HG02981 (cell line): ENCODE measurements around the gene TRIP4.

ENCODE experiments used
- ATAC-seq: cut with Tn5 transposase; IDR thresholded peaks from one replicate; pipeline ENCODE4 v1.9.1; 2021; ENCODE audit warnings: mild to moderate bottlenecking, moderate library complexity; ENCODE audit not compliant: unreplicated experiment

TRIP4 gene

DNA sequence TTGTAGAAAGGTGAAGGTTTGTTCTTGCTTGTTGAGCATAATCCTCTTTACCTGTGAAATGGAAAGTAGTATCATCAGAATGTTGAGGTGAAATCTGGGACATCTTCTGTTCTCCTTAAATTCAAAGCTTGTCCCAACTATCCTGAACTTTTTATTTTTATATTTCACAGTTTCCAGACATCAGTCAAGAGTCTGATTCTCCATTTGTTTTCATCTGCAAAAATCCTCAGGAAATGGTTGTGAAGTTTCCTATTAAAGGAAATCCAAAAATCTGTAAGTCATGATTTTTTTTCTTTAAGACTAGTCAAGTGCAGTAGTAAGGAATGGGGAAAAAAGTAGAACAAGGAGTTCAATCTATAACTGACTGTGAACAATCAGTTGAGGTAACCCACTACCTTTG lies 57.2 kb downstream of the TRIP4 start:
- no peak for ATAC-seq

GRCh38 chr15:64447536-64448315 lies 60.1 kb downstream of the TRIP4 start:
- ATAC-seq: no peak

- no peak for ATAC-seq
Measured at GRCh38 chr15:64452988-64453688, 65.5 kb downstream of the TRIP4 start.

GRCh38 chr15:64453689-64454037 lies 66.0 kb downstream of the TRIP4 start:
- no peak for ATAC-seq

DNA sequence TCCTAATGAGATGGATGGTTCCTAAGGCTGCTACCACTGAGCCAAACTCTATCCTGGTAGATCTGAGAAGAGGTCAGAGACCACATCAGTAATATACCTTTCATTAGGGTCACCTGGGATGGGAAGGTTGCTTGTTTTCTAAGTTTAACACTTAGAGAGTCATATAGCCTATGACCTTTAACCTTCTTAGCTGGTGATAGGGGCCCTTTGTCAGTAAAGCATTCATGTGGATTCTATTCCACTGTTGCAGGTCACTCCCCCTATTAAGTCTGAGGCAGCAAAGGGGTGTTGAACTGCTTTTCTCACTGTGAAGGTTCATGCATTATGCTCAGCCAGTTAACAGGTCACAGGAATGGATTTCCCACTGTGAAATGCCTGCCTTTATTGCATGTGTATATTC lies 66.6 kb downstream of the TRIP4 start:
- no peak for ATAC-seq

DNA sequence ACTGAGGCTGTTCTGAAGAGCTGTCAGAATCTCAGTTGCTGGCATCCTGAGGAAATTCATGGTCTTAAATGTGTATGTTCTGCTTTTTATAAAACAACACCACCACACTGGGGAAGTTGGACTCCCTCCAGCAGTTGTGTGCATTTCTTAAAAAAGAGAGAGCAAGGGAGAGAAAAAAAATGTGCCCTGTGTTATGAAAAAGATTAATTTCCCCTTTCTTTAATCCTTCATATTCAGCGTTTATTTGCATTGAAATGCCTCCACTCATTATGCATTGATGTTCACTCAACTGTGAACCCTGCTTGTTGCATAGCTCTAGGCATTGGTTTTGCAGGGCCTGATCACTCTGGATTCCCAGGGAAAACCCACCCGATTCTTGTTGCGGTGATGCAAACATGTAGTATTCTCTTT lies 68.3 kb downstream of the TRIP4 start:
- ATAC-seq: no peak

DNA sequence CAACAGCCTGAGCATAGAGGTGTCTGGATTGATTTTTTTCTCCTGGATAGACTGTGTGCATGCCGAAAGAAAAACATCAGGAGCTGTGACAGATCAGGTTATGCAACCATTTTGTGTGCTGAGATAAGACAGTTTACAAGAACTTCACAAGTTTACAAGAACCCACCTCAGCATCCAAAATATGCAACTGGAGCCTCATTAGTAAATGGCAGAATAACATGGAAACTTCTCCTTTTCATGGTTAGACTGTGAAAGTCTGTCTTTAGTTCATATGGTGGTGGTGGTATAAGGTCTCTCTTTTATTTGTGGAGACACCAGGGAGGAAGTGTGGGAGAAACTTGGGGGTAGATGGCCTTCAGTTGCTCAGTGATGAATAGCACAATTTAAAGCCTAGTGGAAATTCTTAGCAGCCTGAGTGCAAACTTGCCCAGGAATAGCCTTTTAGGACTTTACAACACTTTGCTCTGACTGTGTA lies 69.0 kb downstream of the TRIP4 start:
- ATAC-seq: no peak

GRCh38 chr15:64459066-64459781 lies 71.6 kb downstream of the TRIP4 start:
- no peak for ATAC-seq

DNA sequence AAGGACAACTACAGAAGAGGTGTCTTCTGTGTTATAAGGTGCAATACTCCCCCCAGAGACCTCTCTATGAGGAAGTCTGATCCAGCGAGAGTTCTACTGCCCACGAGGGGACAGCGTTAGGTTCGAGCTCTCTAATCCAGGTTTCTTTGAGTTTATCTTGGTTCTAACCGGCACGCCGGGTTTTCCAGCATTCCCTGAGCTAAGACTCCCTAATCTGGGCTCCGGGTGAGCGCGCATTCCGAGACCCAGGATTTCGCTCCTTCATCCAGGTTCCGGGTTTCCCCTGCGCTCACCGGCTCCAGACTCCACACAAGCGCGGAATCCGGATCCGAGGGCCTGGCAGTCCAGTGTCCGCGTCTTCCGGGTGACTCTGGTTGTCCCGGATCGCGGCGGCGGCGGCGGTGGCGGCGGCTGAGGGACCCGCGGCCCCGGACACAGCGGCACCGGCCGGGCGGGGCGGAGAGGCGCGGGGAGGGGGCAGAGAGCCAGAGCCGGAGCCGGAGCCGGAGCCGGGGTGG lies 72.6 kb downstream of the TRIP4 start, which contains the start of gene ZNF609:
Gene ZNF609, plus strand, starts transcription at position 373 of the 518 bp plus-strand sequence. CDS start 38,842 bp downstream, outside the sequence.
- ATAC-seq: peak; percentile 40

DNA sequence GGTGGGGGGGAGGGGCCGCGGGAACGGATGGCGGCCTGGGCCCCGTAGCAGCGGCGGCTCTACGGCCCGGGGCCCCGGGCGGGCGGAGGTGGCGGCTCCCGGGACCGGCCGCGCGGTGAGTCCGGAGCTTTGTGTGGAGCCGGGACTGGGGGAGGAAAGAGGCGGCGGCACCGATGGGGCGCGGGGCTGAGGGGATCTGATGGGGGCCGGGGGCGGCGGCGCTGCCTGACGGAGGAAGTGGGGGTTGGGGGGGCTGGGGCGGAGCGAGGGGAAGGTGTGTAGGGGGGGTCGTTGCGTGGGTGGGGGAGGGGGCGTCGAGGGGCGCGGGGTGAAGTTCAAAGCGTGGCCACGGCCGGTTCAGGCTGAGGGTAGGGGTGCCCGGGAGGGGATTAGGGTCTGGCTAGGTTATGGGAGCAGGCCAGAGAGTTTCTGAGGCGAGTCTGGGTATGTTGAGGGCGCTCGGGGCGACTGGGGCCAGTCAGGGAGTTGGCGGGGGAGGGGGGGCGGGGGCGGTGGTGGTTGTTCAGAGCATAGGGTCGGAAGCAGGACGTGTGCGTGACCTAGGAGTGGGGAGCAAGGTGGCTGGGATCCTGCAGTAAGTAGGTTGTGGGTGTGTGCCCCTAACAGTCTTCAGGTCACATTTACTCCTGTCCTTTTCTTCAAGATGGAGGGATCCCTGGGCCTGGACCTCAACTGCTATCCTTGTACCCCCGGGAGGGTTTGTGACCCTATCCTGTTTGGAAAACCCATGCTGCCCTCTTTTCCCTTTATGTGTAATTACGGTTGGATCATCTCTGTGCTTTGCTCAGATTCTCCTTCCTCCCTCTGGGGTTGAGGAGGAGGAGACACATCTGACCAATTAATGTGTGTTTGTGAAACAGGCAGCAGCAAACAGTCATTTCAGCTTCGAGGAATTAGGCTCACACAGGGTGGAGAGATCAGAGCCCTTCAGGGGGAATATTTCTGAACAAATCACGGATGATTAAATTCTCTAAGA lies 73.4 kb downstream of the TRIP4 start:
- ATAC-seq: peak; percentile 16

DNA sequence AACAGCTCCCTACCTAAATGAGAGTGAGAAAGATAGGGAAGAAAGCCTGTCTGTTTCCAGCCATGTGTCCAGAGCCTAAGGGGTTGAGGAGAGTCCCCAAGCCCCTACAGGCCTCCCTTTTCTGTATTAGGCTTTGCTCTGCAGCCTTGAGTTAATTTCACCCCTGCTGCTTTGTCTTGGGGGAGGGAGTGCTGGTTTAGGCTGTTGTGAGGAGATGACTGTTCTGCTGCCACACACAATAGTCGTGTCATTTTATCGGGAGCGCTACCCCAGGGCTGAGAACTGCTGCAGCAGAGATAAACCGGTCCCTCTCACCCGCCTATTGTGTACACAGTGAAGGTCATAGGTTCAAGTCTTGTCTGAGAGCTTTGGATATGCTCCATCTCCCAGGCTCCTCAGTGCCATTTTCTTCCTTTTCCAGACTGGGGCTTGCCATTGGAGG lies 74.1 kb downstream of the TRIP4 start:
- ATAC-seq: no peak

- ATAC-seq: no peak
Measured at GRCh38 chr15:64462492-64462891, 74.9 kb downstream of the TRIP4 start.

- no peak for ATAC-seq
Measured at GRCh38 chr15:64464276-64465005, 76.8 kb downstream of the TRIP4 start.

DNA sequence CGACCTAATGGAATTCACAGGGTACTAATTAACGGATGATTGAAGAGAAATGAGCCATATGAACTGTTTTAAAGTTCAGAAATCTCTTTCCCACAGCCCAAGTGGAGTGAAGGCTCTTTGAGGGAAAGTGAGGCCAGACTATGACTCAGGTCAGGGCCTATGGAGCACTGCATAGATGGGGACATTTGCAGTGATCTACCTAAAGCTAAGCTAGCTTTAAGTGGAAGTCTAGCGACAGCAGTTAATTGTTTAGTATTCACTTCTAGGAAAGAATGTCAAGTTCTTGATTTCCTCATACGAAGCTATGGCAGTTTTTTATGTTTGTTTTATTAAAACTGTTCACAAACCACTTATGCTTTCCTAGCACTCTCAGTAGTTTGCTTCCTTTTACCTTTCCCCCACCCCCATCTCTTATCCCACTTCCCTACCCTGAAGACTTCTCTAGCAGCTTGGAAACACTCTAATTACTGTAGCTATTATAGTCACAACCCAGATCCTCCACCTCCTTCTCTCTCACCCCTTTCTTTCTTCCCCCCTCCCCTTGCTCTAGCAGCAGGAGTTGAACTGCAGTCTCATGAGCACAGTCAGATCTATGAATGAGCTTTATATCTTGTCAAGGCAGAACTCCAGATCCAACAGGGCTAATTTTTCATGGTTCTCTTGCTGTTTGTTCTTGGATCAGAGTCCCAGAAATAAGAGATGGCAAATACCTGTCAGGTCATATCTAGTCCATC lies 78.9 kb downstream of the TRIP4 start:
- no peak for ATAC-seq

GRCh38 chr15:64472161-64472560 lies 84.5 kb downstream of the TRIP4 start:
- no peak for ATAC-seq

- no peak for ATAC-seq
Measured at GRCh38 chr15:64474846-64475245, 87.2 kb downstream of the TRIP4 start.

- ATAC-seq: no peak
Measured at GRCh38 chr15:64476550-64476949, 88.9 kb downstream of the TRIP4 start.

GRCh38 chr15:64478863-64479262 lies 91.2 kb downstream of the TRIP4 start:
- no peak for ATAC-seq

- no peak for ATAC-seq
Measured at GRCh38 chr15:64480891-64481290, 93.3 kb downstream of the TRIP4 start.
